GM21786 (cell line): ENCODE data around the gene ATP8A2.
A peak's percentile ranks its signal among the peaks of the same experiment; 100 is the strongest.
"Not testable (repeated sequence)": the region's sequence is repeated elsewhere in the genome, so short reads cannot be mapped to it uniquely, and the experiment has no call there.

ENCODE experiments used
- ATAC-seq: cut with Tn5 transposase; IDR thresholded peaks from one replicate; pipeline ENCODE4 v1.9.1; 2021; ENCODE audit not compliant: unreplicated experiment

ATP8A2 gene

GRCh38 chr13:25538276-25538675, 166.5 kb downstream of the ATP8A2 start:
- ATAC-seq: no peak

- no peak for ATAC-seq
Observed at GRCh38 chr13:25541434-25542123, 169.8 kb downstream of the ATP8A2 start.

- ATAC-seq: not testable (repeated sequence)
Observed at GRCh38 chr13:25548991-25549390, 177.2 kb downstream of the ATP8A2 start.

GRCh38 chr13:25561812-25562211, 190.0 kb downstream of the ATP8A2 start:
- ATAC-seq: no peak

GRCh38 chr13:25570185-25570584, 198.4 kb downstream of the ATP8A2 start:
- no peak for ATAC-seq

GRCh38 chr13:25571237-25571636, 199.5 kb downstream of the ATP8A2 start:
- ATAC-seq: no peak

GRCh38 chr13:25572171-25572570, 200.4 kb downstream of the ATP8A2 start:
- not testable (repeated sequence) for ATAC-seq

- ATAC-seq: peak; percentile 50
Observed at GRCh38 chr13:25574437-25575411, 202.9 kb downstream of the ATP8A2 start.

GRCh38 chr13:25575562-25575961, 203.8 kb downstream of the ATP8A2 start:
- no peak for ATAC-seq

- no peak for ATAC-seq
Observed at GRCh38 chr13:25578526-25578925, 206.8 kb downstream of the ATP8A2 start.

- no peak for ATAC-seq
Observed at GRCh38 chr13:25579221-25579620, 207.4 kb downstream of the ATP8A2 start.

- no peak for ATAC-seq
Observed at GRCh38 chr13:25581351-25581750, 209.6 kb downstream of the ATP8A2 start.

- no peak for ATAC-seq
Observed at GRCh38 chr13:25584087-25584486, 212.3 kb downstream of the ATP8A2 start.

GRCh38 chr13:25585000-25585399, 213.2 kb downstream of the ATP8A2 start:
- no peak for ATAC-seq

GRCh38 chr13:25587326-25587980, 215.7 kb downstream of the ATP8A2 start:
- no peak for ATAC-seq

GRCh38 chr13:25588336-25589060, 216.7 kb downstream of the ATP8A2 start:
- no peak for ATAC-seq

GRCh38 chr13:25598421-25598820, 226.6 kb downstream of the ATP8A2 start:
- ATAC-seq: no peak

GRCh38 chr13:25602176-25602575, 230.4 kb downstream of the ATP8A2 start:
- ATAC-seq: no peak

- no peak for ATAC-seq
Observed at GRCh38 chr13:25604106-25604505, 232.3 kb downstream of the ATP8A2 start.

- ATAC-seq: no peak
Observed at GRCh38 chr13:25607096-25607495, 235.3 kb downstream of the ATP8A2 start.

- no peak for ATAC-seq
Observed at GRCh38 chr13:25608181-25608580, 236.4 kb downstream of the ATP8A2 start.
